Measurements from ENCODE around the gene UBE3D.

The UBE3D gene

GRCh38 chr6:82924799-82925535 is 140.7 kb downstream of the UBE3D start:
- TF ChIP-seq BACH2 (CRISPR knock-in tag; IDR thresholded peaks at IDR 0.05; ENCODE audit: borderline replicate concordance), result no peak
- TF ChIP-seq CSDC2 (CRISPR knock-in tag; IDR thresholded peaks at IDR 0.05), result no peak
- TF ChIP-seq ESRRG (CRISPR knock-in tag; IDR thresholded peaks at IDR 0.05), result no peak
- no peak for TF ChIP-seq RARB (CRISPR knock-in tag; IDR thresholded peaks at IDR 0.05)
- no peak for TF ChIP-seq ZNF565 (CRISPR knock-in tag; conservative IDR thresholded peaks at IDR 0.05; ENCODE audit: low read depth)
- no peak for TF ChIP-seq ISL1 (CRISPR knock-in tag; IDR thresholded peaks at IDR 0.05)
- no peak for TF ChIP-seq POU6F1 (CRISPR knock-in tag; IDR thresholded peaks at IDR 0.05; ENCODE audit: borderline replicate concordance, low read depth)
- no peak for TF ChIP-seq TCF4 (CRISPR knock-in tag; IDR thresholded peaks at IDR 0.05; ENCODE audit: borderline replicate concordance)
- TF ChIP-seq CSRNP3 (CRISPR knock-in tag; IDR thresholded peaks at IDR 0.05), result no peak
- TF ChIP-seq GLIS3 (CRISPR knock-in tag; IDR thresholded peaks at IDR 0.05), result no peak
- TF ChIP-seq ZC3H10 (CRISPR knock-in tag; IDR thresholded peaks at IDR 0.05), result no peak
- TF ChIP-seq OSR1 (CRISPR knock-in tag; IDR thresholded peaks at IDR 0.05), result no peak
- TF ChIP-seq ZNF8 (CRISPR knock-in tag; IDR thresholded peaks at IDR 0.05), result no peak
- TF ChIP-seq TSHZ2 (CRISPR knock-in tag; IDR thresholded peaks at IDR 0.05), result no peak
- no peak for TF ChIP-seq PPARA (CRISPR knock-in tag; IDR thresholded peaks at IDR 0.05; ENCODE audit: borderline replicate concordance)
- no peak for TF ChIP-seq SNAI2 (CRISPR knock-in tag; IDR thresholded peaks at IDR 0.05)
- ATAC-seq, result no peak

GRCh38 chr6:82921258-82921657 is 144.4 kb downstream of the UBE3D start:
- TF ChIP-seq CSDC2 (CRISPR knock-in tag; IDR thresholded peaks at IDR 0.05), result no peak

GRCh38 chr6:82917346-82918064 is 148.1 kb downstream of the UBE3D start:
- no peak for ATAC-seq
- TF ChIP-seq PPARA (CRISPR knock-in tag; IDR thresholded peaks at IDR 0.05; ENCODE audit: borderline replicate concordance) (no peak), TSHZ2 (CRISPR knock-in tag; IDR thresholded peaks at IDR 0.05) (no peak)

More at GRCh38 chr6:82921258-82921657, 144.4 kb downstream of the UBE3D start:
- ATAC-seq, result no peak

GRCh38 chr6:82915666-82916065 is 150.0 kb downstream of the UBE3D start:
- no peak for TF ChIP-seq RARB (CRISPR knock-in tag; IDR thresholded peaks at IDR 0.05)
- no peak for TF ChIP-seq PPARA (CRISPR knock-in tag; IDR thresholded peaks at IDR 0.05; ENCODE audit: borderline replicate concordance)
- no peak for TF ChIP-seq ZFP3 (CRISPR knock-in tag; IDR thresholded peaks at IDR 0.05)
- ATAC-seq, result no peak

Measured in SK-N-SH treated with all-trans-retinoic acid at 6 μM for 48 hours (cell line).